GM18502 (cell line): ENCODE data around the gene DSG2.

Source experiments
- ATAC-seq: cut with Tn5 transposase; IDR thresholded peaks from one replicate; pipeline ENCODE4 v1.9.1; 2021; ENCODE audit warnings: mild to moderate bottlenecking; ENCODE audit not compliant: unreplicated experiment, poor library complexity

The DSG2 gene

DNA sequence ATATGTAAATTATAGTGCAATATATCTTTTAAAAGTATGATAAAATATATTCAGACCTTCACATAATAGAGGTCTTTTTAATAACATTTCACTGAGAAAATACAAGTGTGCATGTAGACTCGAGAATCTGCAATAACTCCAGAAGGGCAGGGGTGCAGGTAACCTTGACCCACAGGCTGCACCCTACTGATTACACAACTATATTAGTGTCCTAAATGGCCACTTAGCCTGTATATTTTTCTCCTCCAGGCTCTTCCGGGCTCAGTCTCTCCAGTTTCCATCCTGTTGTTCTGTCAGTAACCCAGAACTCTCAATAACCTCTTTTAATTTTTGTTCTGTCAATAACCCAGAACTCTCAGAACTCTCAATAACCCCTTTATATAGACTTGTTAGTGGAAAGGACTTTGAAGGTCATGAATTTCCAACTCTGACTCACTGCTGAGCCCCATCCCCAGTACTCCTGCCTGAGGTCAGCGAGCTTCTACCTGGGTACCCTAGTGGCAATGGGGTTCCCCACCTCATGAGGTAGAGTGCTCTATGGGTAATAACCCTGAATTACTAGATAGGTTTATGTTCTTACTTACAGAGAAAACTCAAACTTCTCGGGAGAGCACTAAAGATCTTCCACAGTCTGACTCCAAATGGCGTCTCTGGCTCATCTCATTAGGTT is 85.3 kb downstream of the DSG2 start:
- no peak for ATAC-seq

DNA sequence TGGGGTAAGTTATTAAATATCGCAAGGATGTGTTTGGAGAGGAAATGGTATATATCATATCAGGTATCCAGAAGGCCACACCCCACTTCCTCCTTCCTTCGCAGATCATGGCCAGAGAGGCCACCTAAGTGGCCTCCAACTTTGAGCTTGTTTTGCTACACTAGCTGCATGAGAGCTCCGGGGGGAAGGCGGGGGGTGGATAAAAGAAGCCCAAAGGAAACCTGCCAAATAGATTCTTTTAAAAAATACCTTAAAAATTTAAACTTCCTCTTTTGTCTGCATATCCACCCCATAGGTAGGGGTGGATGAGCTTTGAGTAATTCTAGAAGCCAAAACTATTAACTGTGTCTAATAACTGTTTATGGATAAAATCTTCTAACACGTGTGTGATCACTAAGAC is 88.0 kb downstream of the DSG2 start:
- ATAC-seq = no peak

DNA sequence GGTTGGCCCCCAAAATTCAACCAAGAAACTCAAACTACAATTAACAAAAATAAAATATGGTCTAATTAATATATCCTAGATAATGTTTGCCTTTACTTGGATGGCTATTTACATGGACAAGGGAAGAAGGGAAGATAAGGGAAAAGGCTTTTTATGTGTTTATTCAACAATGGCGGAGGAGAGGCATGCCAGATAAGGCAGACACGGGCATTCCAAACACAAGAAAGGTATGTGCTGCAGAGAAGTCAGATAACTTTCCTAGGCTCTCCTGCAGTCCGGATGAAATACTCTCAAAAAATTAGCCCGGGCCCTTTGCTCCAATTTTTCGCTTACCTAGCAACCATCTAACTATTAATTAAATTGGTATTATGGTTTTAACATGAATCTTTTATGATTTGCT is 88.6 kb downstream of the DSG2 start:
- no peak for ATAC-seq

DNA sequence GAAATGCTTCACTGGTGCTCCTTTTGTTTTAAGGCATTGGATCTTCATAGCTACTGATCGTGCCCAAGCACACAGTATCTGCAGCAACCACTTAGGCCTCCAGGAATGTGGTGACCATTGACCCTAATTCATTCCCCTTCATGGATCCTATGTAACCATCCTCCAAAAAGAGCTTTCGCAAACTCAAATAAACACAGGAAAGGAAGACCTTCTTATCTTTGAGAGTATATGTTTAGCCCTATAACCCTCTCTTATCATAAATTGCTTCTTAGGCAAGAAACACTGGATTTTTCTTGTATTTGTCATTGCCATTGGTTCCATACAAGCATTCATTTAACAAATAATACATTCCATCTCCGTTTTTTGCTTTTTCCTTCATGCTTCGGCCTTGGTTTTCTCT is 89.6 kb downstream of the DSG2 start:
- no peak for ATAC-seq

DNA sequence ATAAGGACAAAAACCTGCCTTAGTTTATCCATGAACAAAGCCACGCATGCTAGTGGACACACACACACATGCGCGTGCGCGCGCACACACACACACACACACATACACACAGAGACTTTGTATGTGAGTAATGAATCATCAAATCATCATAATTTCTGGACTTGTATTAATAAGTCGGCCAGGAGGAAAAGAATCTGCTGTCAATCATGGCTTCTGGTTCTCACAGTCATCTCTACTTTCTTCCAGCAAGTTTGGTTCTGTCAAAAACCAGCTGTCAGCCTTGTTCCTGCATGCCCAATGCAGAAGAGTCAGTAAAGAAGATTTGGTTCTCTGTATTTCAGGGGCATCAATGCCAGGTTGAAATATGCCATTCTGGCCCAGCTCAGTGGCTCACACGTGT is 92.6 kb downstream of the DSG2 start:
- no peak for ATAC-seq

DNA sequence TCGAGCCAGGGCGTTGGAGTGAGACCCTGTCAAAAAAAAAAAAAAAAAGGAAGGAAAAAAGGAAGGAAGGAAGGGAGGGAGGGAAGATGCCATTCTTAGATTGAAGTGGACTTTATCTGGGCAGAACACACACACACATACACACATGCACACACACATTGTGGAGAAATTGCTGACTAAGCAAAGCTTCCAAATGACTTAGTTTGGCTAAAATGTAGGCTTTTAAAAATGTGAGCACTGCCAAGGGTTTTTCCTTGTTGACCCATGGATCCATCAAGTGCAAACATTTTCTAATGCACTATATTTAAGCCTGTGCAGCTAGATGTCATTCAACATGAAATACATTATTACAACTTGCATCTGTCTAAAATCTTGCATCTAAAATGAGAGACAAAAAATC is 93.1 kb downstream of the DSG2 start:
- ATAC-seq = no peak

DNA sequence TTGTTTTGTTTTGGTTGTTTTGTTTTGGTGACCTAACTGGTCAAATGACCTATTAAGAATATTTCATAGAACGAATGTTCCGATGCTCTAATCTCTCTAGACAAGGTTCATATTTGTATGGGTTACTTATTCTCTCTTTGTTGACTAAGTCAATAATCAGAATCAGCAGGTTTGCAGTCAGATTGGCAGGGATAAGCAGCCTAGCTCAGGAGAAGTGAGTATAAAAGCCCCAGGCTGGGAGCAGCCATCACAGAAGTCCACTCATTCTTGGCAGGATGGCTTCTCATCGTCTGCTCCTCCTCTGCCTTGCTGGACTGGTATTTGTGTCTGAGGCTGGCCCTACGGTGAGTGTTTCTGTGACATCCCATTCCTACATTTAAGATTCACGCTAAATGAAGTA is 93.7 kb downstream of the DSG2 start, which contains the start of gene TTR:
TTR (plus strand) TSS at position 250 of the 400 bp plus-strand sequence; CDS start at position 276, 26 bp downstream.
- no peak for ATAC-seq

DNA sequence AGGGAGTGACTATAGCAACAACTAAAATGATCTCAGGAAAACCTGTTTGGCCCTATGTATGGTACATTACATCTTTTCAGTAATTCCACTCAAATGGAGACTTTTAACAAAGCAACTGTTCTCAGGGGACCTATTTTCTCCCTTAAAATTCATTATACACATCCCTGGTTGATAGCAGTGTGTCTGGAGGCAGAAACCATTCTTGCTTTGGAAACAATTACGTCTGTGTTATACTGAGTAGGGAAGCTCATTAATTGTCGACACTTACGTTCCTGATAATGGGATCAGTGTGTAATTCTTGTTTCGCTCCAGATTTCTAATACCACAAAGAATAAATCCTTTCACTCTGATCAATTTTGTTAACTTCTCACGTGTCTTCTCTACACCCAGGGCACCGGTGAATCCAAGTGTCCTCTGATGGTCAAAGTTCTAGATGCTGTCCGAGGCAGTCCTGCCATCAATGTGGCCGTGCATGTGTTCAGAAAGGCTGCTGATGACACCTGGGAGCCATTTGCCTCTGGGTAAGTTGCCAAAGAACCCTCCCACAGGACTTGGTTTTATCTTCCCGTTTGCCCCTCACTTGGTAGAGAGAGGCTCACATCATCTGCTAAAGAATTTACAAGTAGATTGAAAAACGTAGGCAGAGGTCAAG is 94.7 kb downstream of the DSG2 start:
- ATAC-seq = no peak

DNA sequence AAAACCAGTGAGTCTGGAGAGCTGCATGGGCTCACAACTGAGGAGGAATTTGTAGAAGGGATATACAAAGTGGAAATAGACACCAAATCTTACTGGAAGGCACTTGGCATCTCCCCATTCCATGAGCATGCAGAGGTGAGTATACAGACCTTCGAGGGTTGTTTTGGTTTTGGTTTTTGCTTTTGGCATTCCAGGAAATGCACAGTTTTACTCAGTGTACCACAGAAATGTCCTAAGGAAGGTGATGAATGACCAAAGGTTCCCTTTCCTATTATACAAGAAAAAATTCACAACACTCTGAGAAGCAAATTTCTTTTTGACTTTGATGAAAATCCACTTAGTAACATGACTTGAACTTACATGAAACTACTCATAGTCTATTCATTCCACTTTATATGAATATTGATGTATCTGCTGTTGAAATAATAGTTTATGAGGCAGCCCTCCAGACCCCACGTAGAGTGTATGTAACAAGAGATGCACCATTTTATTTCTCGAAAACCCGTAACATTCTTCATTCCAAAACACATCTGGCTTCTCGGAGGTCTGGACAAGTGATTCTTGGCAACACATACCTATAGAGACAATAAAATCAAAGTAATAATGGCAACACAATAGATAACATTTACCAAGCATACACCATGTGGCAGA is 97.3 kb downstream of the DSG2 start:
- no peak for ATAC-seq

DNA sequence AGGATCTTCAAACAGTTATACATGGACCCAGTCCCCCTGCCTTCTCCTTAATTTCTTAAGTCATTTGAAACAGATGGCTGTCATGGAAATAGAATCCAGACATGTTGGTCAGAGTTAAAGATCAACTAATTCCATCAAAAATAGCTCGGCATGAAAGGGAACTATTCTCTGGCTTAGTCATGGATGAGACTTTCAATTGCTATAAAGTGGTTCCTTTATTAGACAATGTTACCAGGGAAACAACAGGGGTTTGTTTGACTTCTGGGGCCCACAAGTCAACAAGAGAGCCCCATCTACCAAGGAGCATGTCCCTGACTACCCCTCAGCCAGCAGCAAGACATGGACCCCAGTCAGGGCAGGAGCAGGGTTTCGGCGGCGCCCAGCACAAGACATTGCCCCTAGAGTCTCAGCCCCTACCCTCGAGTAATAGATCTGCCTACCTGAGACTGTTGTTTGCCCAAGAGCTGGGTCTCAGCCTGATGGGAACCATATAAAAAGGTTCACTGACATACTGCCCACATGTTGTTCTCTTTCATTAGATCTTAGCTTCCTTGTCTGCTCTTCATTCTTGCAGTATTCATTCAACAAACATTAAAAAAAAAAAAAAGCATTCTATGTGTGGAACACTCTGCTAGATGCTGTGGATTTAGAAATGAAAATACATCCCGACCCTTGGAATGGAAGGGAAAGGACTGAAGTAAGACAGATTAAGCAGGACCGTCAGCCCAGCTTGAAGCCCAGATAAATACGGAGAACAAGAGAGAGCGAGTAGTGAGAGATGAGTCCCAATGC is 98.3 kb downstream of the DSG2 start:
- no peak for ATAC-seq

DNA sequence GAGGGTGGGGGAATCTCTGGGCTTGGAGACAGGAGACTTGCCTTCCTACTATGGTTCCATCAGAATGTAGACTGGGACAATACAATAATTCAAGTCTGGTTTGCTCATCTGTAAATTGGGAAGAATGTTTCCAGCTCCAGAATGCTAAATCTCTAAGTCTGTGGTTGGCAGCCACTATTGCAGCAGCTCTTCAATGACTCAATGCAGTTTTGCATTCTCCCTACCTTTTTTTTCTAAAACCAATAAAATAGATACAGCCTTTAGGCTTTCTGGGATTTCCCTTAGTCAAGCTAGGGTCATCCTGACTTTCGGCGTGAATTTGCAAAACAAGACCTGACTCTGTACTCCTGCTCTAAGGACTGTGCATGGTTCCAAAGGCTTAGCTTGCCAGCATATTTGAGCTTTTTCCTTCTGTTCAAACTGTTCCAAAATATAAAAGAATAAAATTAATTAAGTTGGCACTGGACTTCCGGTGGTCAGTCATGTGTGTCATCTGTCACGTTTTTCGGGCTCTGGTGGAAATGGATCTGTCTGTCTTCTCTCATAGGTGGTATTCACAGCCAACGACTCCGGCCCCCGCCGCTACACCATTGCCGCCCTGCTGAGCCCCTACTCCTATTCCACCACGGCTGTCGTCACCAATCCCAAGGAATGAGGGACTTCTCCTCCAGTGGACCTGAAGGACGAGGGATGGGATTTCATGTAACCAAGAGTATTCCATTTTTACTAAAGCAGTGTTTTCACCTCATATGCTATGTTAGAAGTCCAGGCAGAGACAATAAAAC is 100.2 kb downstream of the DSG2 start:
- no peak for ATAC-seq
